Dedifferentiated amniotic fluid mesenchymal stem cell (primary cell): Measurements from ENCODE around the gene SLC17A1.

Source experiments
- DNase-seq: peaks from one replicate; pipeline ENCODE4 v3.0.0-alpha.2; 2016; ENCODE audit errors: extremely low spot score

The SLC17A1 gene

GRCh38 chr6:25832670-25833069 lies 818 bp upstream of the SLC17A1 start:
- DNase-seq = no peak

- DNase-seq = no peak
Observed at GRCh38 chr6:25832307-25832662, 433 bp upstream of the SLC17A1 start.

- no peak for DNase-seq
Observed at GRCh38 chr6:25830458-25830857, 1.4 kb downstream of the SLC17A1 start.

- DNase-seq = no peak
Observed at GRCh38 chr6:25829375-25829774, 2.5 kb downstream of the SLC17A1 start.

GRCh38 chr6:25821341-25821740 lies 10.5 kb downstream of the SLC17A1 start:
- no peak for DNase-seq

- no peak for DNase-seq
Observed at GRCh38 chr6:25816252-25816651, 15.6 kb downstream of the SLC17A1 start.

- DNase-seq = no peak
Observed at GRCh38 chr6:25815194-25815593, 16.7 kb downstream of the SLC17A1 start.

- no peak for DNase-seq
Observed at GRCh38 chr6:25804804-25805203, 27.0 kb downstream of the SLC17A1 start.

GRCh38 chr6:25801436-25801835 lies 30.4 kb downstream of the SLC17A1 start:
- DNase-seq = no peak

GRCh38 chr6:25794784-25795183 lies 37.1 kb downstream of the SLC17A1 start:
- DNase-seq = no peak

- DNase-seq = no peak
Observed at GRCh38 chr6:25793970-25794369, 37.9 kb downstream of the SLC17A1 start.

GRCh38 chr6:25792016-25792415 lies 39.8 kb downstream of the SLC17A1 start:
- no peak for DNase-seq

- DNase-seq = no peak
Observed at GRCh38 chr6:25789475-25789874, 42.4 kb downstream of the SLC17A1 start.

GRCh38 chr6:25788305-25788922 lies 43.4 kb downstream of the SLC17A1 start:
- no peak for DNase-seq

- DNase-seq = no peak
Observed at GRCh38 chr6:25787428-25787827, 44.4 kb downstream of the SLC17A1 start.

- DNase-seq = no peak
Observed at GRCh38 chr6:25781134-25781533, 50.7 kb downstream of the SLC17A1 start.

- DNase-seq = no peak
Observed at GRCh38 chr6:25777856-25778649, 53.8 kb downstream of the SLC17A1 start.

- DNase-seq = no peak
Observed at GRCh38 chr6:25777031-25777430, 54.8 kb downstream of the SLC17A1 start.

GRCh38 chr6:25774120-25774715 lies 57.6 kb downstream of the SLC17A1 start:
- DNase-seq = no peak

- DNase-seq = no peak
Observed at GRCh38 chr6:25769983-25770382, 61.9 kb downstream of the SLC17A1 start.

GRCh38 chr6:25768566-25768965 lies 63.3 kb downstream of the SLC17A1 start:
- no peak for DNase-seq

- no peak for DNase-seq
Observed at GRCh38 chr6:25764611-25765010, 67.2 kb downstream of the SLC17A1 start.
